HG03520 (cell line): ENCODE measurements around the gene MBNL1.
"Not testable (repeated sequence)": the region's sequence is repeated elsewhere in the genome, so short reads cannot be mapped to it uniquely, and the experiment has no call there.

Experiments
- ATAC-seq: cut with Tn5 transposase; IDR thresholded peaks from one replicate; pipeline ENCODE4 v1.9.1; 2021; ENCODE audit warnings: mild to moderate bottlenecking, moderate library complexity; ENCODE audit not compliant: unreplicated experiment

The MBNL1 gene

DNA sequence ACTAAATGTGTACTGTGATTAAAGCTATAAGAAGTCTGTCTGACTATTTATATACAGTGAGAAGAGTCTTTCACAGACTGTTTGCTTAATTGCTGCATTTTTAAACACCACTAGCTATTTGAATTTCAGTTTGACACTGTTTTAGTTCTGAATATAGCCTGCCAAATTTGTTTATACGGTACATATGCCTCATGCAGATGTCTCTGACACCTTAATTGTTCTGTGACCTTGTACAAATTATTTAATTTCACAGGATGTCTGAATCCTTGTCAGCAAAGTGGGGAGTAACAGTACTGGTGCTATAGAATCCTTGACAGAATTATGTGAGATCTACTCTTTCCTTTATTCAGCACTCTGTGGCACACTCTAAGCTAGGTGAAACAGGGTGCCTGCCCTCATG is 125.5 kb downstream of the MBNL1 start:
- ATAC-seq: no peak

DNA sequence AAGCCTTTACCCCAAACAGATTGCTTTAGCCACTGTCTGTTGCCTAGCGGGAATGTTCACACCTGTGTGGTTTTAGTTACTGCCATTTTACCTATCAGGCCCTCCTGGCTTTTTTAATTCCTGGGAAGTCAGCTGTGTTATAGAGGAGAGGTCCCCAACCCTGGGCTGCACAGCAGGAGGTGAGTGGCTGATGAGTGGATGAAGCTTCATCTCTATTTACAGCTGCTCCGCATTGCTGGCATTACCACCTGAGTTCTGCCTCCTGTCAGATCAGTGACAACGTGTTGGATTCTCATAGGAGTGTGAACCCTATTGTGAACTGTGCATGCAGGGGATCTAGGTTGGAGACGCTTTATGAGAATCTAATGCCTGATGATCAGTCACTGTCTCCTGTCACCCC is 127.0 kb downstream of the MBNL1 start:
- no peak for ATAC-seq

- ATAC-seq: no peak
Measured at GRCh38 chr3:152396867-152397266, 128.1 kb downstream of the MBNL1 start.

DNA sequence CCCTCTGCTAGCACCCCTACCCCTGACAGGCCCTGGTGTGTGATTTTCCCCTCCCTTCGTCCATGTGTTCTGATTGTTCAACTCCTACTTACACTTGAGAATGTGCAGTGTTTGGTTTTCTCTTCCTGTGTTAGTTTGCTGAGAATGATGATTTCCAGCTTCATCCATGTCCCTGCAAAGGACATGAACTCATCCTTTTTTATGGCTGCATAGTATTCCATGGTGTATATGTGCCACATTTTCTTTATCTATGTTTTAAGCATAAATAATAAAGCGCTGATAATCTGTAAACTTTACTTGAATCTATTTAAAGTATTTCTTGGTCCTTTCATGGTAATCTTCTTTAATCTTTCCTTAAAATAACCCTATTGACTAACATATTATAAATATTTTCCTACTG is 128.6 kb downstream of the MBNL1 start:
- ATAC-seq: not testable (repeated sequence)

GRCh38 chr3:152398495-152398894 is 129.8 kb downstream of the MBNL1 start:
- ATAC-seq: no peak

GRCh38 chr3:152399374-152399773 is 130.6 kb downstream of the MBNL1 start:
- no peak for ATAC-seq

- ATAC-seq: no peak
Measured at GRCh38 chr3:152400887-152401286, 132.2 kb downstream of the MBNL1 start.

GRCh38 chr3:152402695-152403451 is 134.1 kb downstream of the MBNL1 start:
- ATAC-seq: no peak

DNA sequence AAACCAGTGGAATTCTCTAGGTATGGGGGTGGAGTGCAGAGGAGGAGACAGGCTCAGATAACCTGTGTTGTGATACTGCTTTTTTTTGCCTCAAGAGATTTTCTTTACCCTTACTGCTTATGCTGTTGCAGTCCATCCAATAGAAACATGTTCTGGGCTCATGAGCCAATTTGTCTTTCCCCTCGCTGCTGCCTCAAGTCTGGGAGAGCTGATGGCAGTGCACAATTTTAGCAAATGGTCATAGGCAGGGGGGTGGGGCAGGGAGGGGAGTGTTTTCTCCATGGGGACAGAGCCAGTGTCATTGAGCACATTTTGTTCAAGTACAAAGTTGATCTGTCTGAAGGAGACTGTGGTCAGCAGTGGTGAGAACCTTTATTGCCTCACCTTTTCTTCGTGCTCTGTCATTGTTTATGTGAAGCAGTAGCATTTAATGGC is 134.9 kb downstream of the MBNL1 start:
- no peak for ATAC-seq

- no peak for ATAC-seq
Measured at GRCh38 chr3:152404976-152405375, 136.2 kb downstream of the MBNL1 start.

- ATAC-seq: no peak
Measured at GRCh38 chr3:152405915-152406802, 137.4 kb downstream of the MBNL1 start.

DNA sequence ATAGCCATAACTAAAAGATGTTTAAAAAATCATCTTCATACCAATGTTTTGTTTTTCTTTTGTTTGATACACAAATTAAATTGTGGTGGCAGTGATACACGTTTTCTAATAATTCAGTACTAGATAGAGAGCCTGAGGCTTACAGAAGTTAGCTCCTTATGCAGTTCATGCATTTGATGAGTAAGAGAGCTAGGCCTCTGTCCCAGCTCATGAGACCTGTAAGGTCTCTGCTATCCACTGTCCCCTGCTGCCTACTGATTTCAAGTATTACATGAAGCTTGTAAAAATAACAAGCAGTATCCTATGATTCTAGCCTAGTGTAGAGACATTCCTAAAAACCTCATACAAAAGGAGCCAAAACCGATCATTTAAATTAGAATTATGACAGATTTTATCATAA is 144.5 kb downstream of the MBNL1 start:
- ATAC-seq: no peak

DNA sequence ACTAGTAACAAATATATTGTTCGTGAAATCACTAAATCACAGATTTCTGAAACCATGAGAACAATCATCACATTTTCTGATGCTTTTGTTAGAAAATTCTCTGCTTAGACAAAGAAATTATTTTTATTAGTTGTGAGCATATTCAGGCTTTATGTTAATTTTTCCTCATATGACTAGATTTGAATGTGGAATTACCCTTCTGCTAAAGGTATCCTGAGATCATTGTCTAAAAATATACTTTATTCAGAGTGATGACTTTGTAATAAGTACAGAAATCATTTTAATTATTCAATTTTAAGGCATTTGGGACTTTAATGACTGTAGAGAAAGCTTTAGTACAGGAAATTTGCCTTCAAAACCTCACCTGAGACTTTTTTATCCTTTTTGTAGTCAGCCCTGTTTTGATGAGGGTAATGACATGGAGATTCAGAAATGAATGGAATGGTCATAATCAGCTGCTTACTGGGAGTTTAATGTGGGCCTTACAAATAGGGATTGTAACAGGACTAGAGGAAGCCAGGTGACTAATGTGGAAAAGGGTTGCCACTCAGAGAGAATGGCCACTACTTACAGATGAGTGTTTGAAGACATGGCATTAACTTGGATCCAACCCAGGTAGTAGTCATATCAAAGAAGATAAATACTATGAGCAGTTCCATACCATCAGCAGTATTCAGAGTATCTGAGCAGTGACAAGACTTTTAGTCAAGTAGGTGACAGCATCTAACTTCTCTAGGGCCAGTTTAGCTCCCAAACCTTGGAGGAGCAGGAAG is 148.3 kb downstream of the MBNL1 start:
- no peak for ATAC-seq

DNA sequence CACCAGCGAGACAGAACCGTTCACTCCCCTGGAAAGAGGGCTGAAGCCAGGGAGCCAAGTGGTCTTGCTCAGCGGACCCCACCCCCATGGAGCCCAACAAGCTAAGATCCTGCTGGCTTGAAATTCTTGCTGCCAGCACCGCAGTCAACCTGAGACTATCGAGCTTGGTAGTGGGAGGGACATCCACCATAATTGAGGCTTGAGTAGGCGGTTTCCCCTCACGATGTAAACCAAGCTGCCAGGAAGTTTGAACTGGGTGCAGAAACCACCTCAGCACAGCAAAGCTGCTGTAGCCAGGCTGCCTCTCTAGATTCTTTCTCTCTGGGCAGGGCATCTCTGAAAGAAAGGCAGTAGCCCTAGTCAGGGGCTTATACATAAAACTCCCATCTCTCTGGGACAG is 151.0 kb downstream of the MBNL1 start:
- no peak for ATAC-seq

- no peak for ATAC-seq
Measured at GRCh38 chr3:152421162-152421561, 152.4 kb downstream of the MBNL1 start.

GRCh38 chr3:152426393-152426792 is 157.7 kb downstream of the MBNL1 start:
- ATAC-seq: no peak

DNA sequence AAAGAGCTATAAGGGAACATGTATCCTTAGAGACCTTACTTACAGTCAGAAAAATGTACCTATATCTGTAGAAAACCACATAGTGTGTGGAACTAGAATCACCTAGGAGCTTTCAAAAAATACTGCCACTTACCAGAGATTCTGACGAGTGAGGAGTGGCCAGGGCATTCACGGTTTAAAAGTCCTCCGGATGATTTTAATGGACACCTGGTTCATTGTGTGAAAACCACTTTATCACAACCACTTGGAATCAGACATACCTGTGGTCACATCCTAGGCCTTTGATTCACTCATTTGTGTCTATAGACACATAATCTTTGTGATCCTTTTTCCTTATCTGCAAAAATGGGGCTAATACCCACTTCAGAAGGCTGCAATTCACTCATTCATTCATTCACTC is 159.8 kb downstream of the MBNL1 start:
- no peak for ATAC-seq

DNA sequence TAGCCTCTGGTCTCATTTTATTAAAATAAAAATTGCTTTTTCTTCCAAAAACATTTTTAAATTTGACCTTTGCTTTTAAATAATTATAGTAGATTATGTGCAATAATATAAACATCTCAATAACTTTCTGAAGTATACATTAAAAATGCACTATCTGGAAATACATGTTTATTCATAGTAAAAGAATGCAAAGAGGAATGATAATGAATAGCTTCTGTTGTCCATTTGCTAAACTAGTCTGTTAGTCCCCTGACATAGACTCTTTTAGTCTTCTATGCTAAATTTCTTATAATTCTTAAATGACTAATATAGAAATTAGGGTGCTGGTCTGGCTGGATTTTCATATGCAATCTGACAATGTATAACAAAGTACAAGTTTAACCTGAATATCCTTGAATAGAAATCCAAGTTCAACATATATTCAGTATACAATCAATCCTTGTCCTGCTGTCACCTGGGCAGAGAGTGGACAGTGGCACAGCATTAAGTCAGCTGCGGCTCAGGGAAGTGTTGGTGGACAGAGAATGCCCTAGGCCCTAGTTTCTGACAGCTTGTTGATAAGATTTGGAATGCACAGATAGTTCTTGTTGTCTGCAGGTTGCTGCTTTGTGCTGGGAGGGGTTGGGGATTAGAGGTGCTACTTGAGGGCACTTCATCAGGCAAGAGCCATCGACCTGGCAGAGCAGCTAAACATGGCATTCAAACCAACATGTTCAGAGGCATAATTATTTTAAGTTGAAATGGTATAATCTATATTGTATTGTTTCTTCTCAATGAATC is 161.7 kb downstream of the MBNL1 start:
- ATAC-seq: no peak

DNA sequence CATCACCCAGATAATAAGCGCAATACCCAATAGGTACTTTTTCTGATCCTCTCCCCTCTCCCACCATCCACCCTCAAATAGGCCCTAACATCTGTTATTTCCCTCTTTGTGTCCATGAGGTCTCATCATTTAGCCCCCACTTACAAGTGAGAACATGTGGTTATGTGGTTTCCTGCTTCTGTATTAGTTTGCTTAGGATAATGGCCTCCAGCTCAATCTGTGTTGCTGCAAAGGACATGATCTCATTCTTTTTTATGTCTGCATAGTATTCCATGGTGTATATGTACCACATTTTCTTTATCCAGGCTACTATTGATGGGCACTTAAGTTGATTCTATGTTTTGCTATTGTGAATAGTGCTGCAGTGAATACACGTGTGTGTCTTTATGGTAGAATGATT is 165.4 kb downstream of the MBNL1 start:
- no peak for ATAC-seq

- not testable (repeated sequence) for ATAC-seq
Measured at GRCh38 chr3:152435210-152435609, 166.5 kb downstream of the MBNL1 start.
